H1 (cell line): Measurements from ENCODE around the gene PSMB9. TPM values are rescaled to one million over a fixed set of nuclear protein-coding genes. Genes with fewer than 3 reads are reported as not detected.

Source experiments
- CTCF ChIA-PET: fragments of 300-600 bp; sonication (Branson Sonifier 250); formaldehyde crosslinking; loops from one replicate; lab custom pipeline; 2021; ENCODE audit not compliant: partially characterized antibody; lab: Charles Lee
- POLR2A ChIA-PET: fragments of 300-600 bp; sonication (Branson Sonifier 250); formaldehyde crosslinking; loops from one replicate; lab custom pipeline; 2021; ENCODE audit warnings: inconsistent platforms; ENCODE audit not compliant: partially characterized antibody; lab: Charles Lee
- DNase-seq, 2 experiments: peaks; one replicate each; pipeline versions ENCODE4 v3.0.0 to v3.0.0-alpha.2; 2010 to 2022; ENCODE audit warnings: low spot score in 2 of 2, low read depth in 1 of 2, mixed read lengths in 1 of 2
- FAIRE-seq: peaks from 2 replicates; lab custom pipeline; 2011; peaks lifted over from hg19 to GRCh38; lab: Jason Lieb, UNC
- H2AFZ ChIP-seq: 2 replicates; pipeline ENCODE4 v1.8.1; 2012; ENCODE audit warnings: low read length, inconsistent platforms
- H2AK5ac ChIP-seq: 2 replicates; pipeline ENCODE4 v1.6.1; 2013; ENCODE audit warnings: low read depth, low read length
- H2BK120ac ChIP-seq: replicated peaks from 2 replicates; pipeline ENCODE3; 2013; ENCODE audit warnings: low read depth, low read length, inconsistent platforms
- H2BK12ac ChIP-seq: 2 replicates; pipeline ENCODE4 v1.6.1; 2013; ENCODE audit warnings: low read depth, low read length
- H2BK15ac ChIP-seq: 2 replicates; pipeline ENCODE4 v1.6.1; 2013; ENCODE audit warnings: low read length
- H2BK20ac ChIP-seq: 2 replicates; pipeline ENCODE4 v1.6.1; 2013; ENCODE audit warnings: low read length
- H2BK5ac ChIP-seq: 2 replicates; pipeline ENCODE4 v1.6.1; 2013; ENCODE audit warnings: low read depth, low read length
- H3K14ac ChIP-seq: 2 replicates; pipeline ENCODE4 v1.6.1; 2013; ENCODE audit warnings: inconsistent platforms; ENCODE audit not compliant: insufficient read length
- H3K18ac ChIP-seq: 2 replicates; pipeline ENCODE4 v1.6.1; 2013; ENCODE audit warnings: low read length; ENCODE audit errors: extremely low read depth
- H3K23ac ChIP-seq: 2 replicates; pipeline ENCODE4 v1.6.1; 2013; ENCODE audit warnings: inconsistent platforms; ENCODE audit not compliant: insufficient read length
- H3K23me2 ChIP-seq: 2 replicates; pipeline ENCODE4 v1.6.1; 2013; ENCODE audit warnings: low read depth, low read length
- H3K27ac ChIP-seq: 2 replicates; pipeline ENCODE4 v1.6.1; 2011; ENCODE audit warnings: low read depth, low read length, inconsistent platforms
- H3K27me3 ChIP-seq, 4 experiments: replicated peaks in 1 of 4; 1 replicate in 1 of 4; 2 replicates in 3 of 4; pipeline versions ENCODE4 v1.6.1 to v1.8.1; 2011 to 2013; ENCODE audit warnings: low read length in 3 of 4, mild to moderate bottlenecking in 3 of 4, inconsistent platforms in 2 of 4, mixed read lengths in 2 of 4, moderate library complexity in 1 of 4; ENCODE audit not compliant: control insufficient read depth in 3 of 4, insufficient read depth in 3 of 4; ENCODE audit errors: extremely low read depth in 1 of 4
- H3K36me3 ChIP-seq, 4 experiments: 2 replicates each; pipeline versions ENCODE4 v1.6.1 to v1.8.1; 2011 to 2013; ENCODE audit warnings: mild to moderate bottlenecking in 4 of 4, low read length in 3 of 4, moderate library complexity in 2 of 4, control low read depth in 1 of 4, inconsistent platforms in 1 of 4; ENCODE audit not compliant: insufficient read depth in 4 of 4, control insufficient read depth in 2 of 4
- H3K4ac ChIP-seq: replicated peaks from 2 replicates; pipeline ENCODE3; 2013; ENCODE audit warnings: low read length, low read depth, mixed read lengths, inconsistent platforms; ENCODE audit not compliant: insufficient read length
- H3K4me1 ChIP-seq, 4 experiments: replicated peaks in 1 of 4; 1 replicate in 1 of 4; 2 replicates in 3 of 4; pipeline versions ENCODE4 v1.6.1 to v1.8.1; 2011 to 2013; ENCODE audit warnings: low read length in 3 of 4, inconsistent platforms in 2 of 4, mixed read lengths in 1 of 4; ENCODE audit not compliant: insufficient read depth in 4 of 4, control insufficient read depth in 3 of 4
- H3K4me2 ChIP-seq, 2 experiments: 2 replicates each; pipeline versions ENCODE4 v1.6.1 to v1.8.1; 2011 to 2013; ENCODE audit warnings: low read depth in 2 of 2, low read length in 2 of 2, control low read depth in 1 of 2, inconsistent platforms in 1 of 2, mild to moderate bottlenecking in 1 of 2; ENCODE audit not compliant: insufficient read depth in 1 of 2
- H3K4me3 ChIP-seq, 4 experiments: fragments of 200-600, 300-600 bp in 1 of 4; sonication (generic), shearing (Covaris generic), sonication (Bioruptor Twin) in 1 of 4; 2 replicates each; pipeline versions ENCODE4 v1.5.1 to v1.8.1; 2011 to 2016; ENCODE audit warnings: low read length in 4 of 4, low read depth in 3 of 4, control low read depth in 2 of 4, inconsistent platforms in 2 of 4, mild to moderate bottlenecking in 2 of 4, mixed read lengths in 1 of 4, moderate library complexity in 1 of 4; ENCODE audit not compliant: insufficient read depth in 2 of 4; ENCODE audit errors: extremely low read depth in 1 of 4
- H3K56ac ChIP-seq: replicated peaks from 2 replicates; pipeline ENCODE3; 2013; ENCODE audit warnings: low read depth, mild to moderate bottlenecking, mixed read lengths, low read length, inconsistent platforms; ENCODE audit not compliant: insufficient read length
- H3K79me1 ChIP-seq: 2 replicates; pipeline ENCODE4 v1.6.1; 2013; ENCODE audit warnings: low read depth, low read length, control low read depth
- H3K79me2 ChIP-seq, 2 experiments: 2 replicates each; pipeline versions ENCODE4 v1.6.1 to v1.8.1; 2012 to 2013; ENCODE audit warnings: low read length in 2 of 2, mild to moderate bottlenecking in 2 of 2, inconsistent platforms in 1 of 2; ENCODE audit not compliant: insufficient read depth in 2 of 2, control insufficient read depth in 1 of 2
- H3K9ac ChIP-seq, 4 experiments: replicated peaks in 1 of 4; 1 replicate in 1 of 4; 2 replicates in 3 of 4; pipeline versions ENCODE4 v1.6.1 to v1.8.1; 2011 to 2013; ENCODE audit warnings: low read depth in 3 of 4, low read length in 3 of 4, control low read depth in 2 of 4, mild to moderate bottlenecking in 2 of 4, moderate library complexity in 2 of 4, inconsistent platforms in 1 of 4; ENCODE audit errors: extremely low read depth in 1 of 4
- H3K9me3 ChIP-seq, 2 experiments: 2 replicates each; pipeline versions ENCODE4 v1.6.1 to v1.8.1; 2012 to 2013; ENCODE audit warnings: mild to moderate bottlenecking in 2 of 2, moderate library complexity in 2 of 2, control low read depth in 1 of 2, inconsistent platforms in 1 of 2, low read depth in 1 of 2, low read length in 1 of 2, mixed read lengths in 1 of 2; ENCODE audit not compliant: insufficient read depth in 2 of 2
- H4K20me1 ChIP-seq, 2 experiments: replicated peaks in 1 of 2; 2 replicates each; pipeline versions ENCODE3 to v1.8.1; 2011 to 2013; ENCODE audit warnings: inconsistent platforms in 2 of 2, low read length in 2 of 2, mild to moderate bottlenecking in 1 of 2; ENCODE audit not compliant: insufficient read depth in 2 of 2, control insufficient read depth in 1 of 2
- H4K5ac ChIP-seq: 2 replicates; pipeline ENCODE4 v1.6.1; 2013; ENCODE audit warnings: low read length, low read depth, mixed read lengths, inconsistent platforms; ENCODE audit not compliant: insufficient read length
- H4K8ac ChIP-seq: 2 replicates; pipeline ENCODE4 v1.8.0; 2013; ENCODE audit warnings: mild to moderate bottlenecking, moderate library complexity, low read length, inconsistent platforms; ENCODE audit not compliant: insufficient read depth; ENCODE audit errors: extremely low read depth
- H4K91ac ChIP-seq: replicated peaks from 2 replicates; pipeline ENCODE3; 2013; ENCODE audit warnings: low read length, mixed read lengths, inconsistent platforms; ENCODE audit not compliant: insufficient read length
- BCL11A ChIP-seq, 2 experiments: IDR thresholded peaks; one replicate each; pipeline ENCODE4 v1.6.1; 2011; ENCODE audit warnings: low read depth in 2 of 2, low read length in 2 of 2, mild to moderate bottlenecking in 2 of 2
- CEBPB ChIP-seq: IDR thresholded peaks from 2 replicates; pipeline ENCODE4 v1.6.1; 2012; ENCODE audit warnings: low read depth, low read length
- CHD2 ChIP-seq: IDR thresholded peaks from 2 replicates; pipeline ENCODE4 v1.6.1; 2012; ENCODE audit warnings: low read length, improper control_type of control experiment
- FOSL1 ChIP-seq: IDR thresholded peaks from 2 replicates; pipeline ENCODE4 v1.6.1; 2011; ENCODE audit warnings: mild to moderate bottlenecking, low read depth, low read length, moderate library complexity; ENCODE audit not compliant: insufficient read depth
- KDM4A ChIP-seq: IDR thresholded peaks from one replicate; pipeline ENCODE4 v1.7.1; 2012; ENCODE audit warnings: low read depth, mild to moderate bottlenecking, moderate library complexity, low read length, inconsistent platforms; ENCODE audit not compliant: severe bottlenecking
- NANOG ChIP-seq: IDR thresholded peaks from 2 replicates; pipeline ENCODE4 v1.6.1; 2011; ENCODE audit warnings: low read length, low read depth, mild to moderate bottlenecking, inconsistent platforms; ENCODE audit not compliant: insufficient read depth, poor library complexity, severe bottlenecking
- POLR2AphosphoS5 ChIP-seq: IDR thresholded peaks from 2 replicates; pipeline ENCODE4 v1.6.1; 2011; ENCODE audit warnings: low read depth, low read length
- POU5F1 ChIP-seq: IDR thresholded peaks from 2 replicates; pipeline ENCODE4 v1.6.1; 2011; ENCODE audit warnings: low read depth, mild to moderate bottlenecking, low read length, moderate library complexity
- RXRA ChIP-seq: IDR thresholded peaks from 2 replicates; pipeline ENCODE4 v1.6.1; 2011; ENCODE audit warnings: low read depth, mild to moderate bottlenecking, low read length, moderate library complexity; ENCODE audit not compliant: insufficient read depth
- TAF1 ChIP-seq: IDR thresholded peaks from 2 replicates; pipeline ENCODE4 v1.6.1; 2011; ENCODE audit warnings: mild to moderate bottlenecking, low read depth, low read length
- TBP ChIP-seq: IDR thresholded peaks from 2 replicates; pipeline ENCODE4 v1.6.1; 2011; ENCODE audit warnings: low read depth, low read length, improper control_type of control experiment
- WGBS, 2 experiments: shearing (Covaris generic) in 1 of 2; methylation state at CpG; one replicate each; pipeline versions ENCODE4 v1.1.6 to v1.1.7; 2013 to 2015; ENCODE audit warnings: low lambda C conversion rate in 2 of 2, mixed read lengths in 2 of 2, inconsistent platforms in 1 of 2, low coverage in 1 of 2, missing lambda C conversion rate in 1 of 2; ENCODE audit not compliant: insufficient replicate concordance in 2 of 2, insufficient coverage in 1 of 2, insufficient read length in 1 of 2; ENCODE audit errors: extremely low coverage in 1 of 2, missing lambda C conversion rate in 1 of 2; 5-methylcytosine and 5-hydroxymethylcytosine counted together
- polyA plus RNA-seq, 7 experiments: library from polyadenylated mRNA; depleted of rRNA in 3 of 7; stranded (reverse) in 5 of 7; unstranded in 2 of 7; fragments of >200 nt in 5 of 7; fragments of 200-250 nt in 2 of 7; gene quantifications; 1 replicate in 5 of 7; 2 replicates in 1 of 7; 4 replicates in 1 of 7; pipeline versions ENCODE4 v1.2.1 to v1.2.3, GENCODE V29; 2011 to 2013; ENCODE audit warnings: missing spikeins in 2 of 7, mixed read lengths in 2 of 7
- total RNA-seq: library from RNA; stranded (reverse); fragmentation: NEBNext Ultra II Directional; extraction: Animal tissue kit (Norgen Biotek cat#: 25700); gene quantifications from 2 replicates; pipeline ENCODE4 v1.2.1, GENCODE V29; 2021

The PSMB9 gene
- total and polyA plus RNA-seq, 2 of the 8 experiments (the other 6 are each of a cell fraction or from before 2014, with no cell fraction given), result 4.5 to 22.8 TPM

GRCh38 chr6:32847004-32847403 lies 7.0 kb upstream of the PSMB9 start:
- Histone ChIP-seq H3K4me2 (no peak overlapping the region), H3K4me3 (no peak overlapping the region), H2BK12ac (no peak overlapping the region), H3K4me1 (peaks cover 0 to 3% (median under 1%) of the 10 kb centered on the region in 4 experiments; a peak in 2 of 7 replicates), H3K36me3 (peaks cover 0 to 9% (median 0%) of the 10 kb centered on the region in 4 experiments; a peak in 5 of 8 replicates), H3K9me3 (no peaks in the 10 kb centered on the region), H2AK5ac (no peak overlapping the region), H2BK15ac (no peak overlapping the region), H3K79me1 (no peaks in the 10 kb centered on the region), H3K79me2 (no peaks in the 10 kb centered on the region), H4K5ac (no peak overlapping the region), H3K14ac (no peak overlapping the region), H3K56ac (no peak overlapping the region), H2BK120ac (no peak overlapping the region), H3K9ac (no peak overlapping the region), H4K20me1 (peaks cover 0 to 2% of the 10 kb centered on the region in 2 experiments), H2AFZ (no peak overlapping the region), H3K27me3 (peaks cover 1 to 20% (median 16%) of the 10 kb centered on the region in 4 experiments), H3K23ac (no peak overlapping the region), H4K91ac (no peak overlapping the region), H2BK20ac (no peak overlapping the region), H3K23me2 (peaks cover 13% of the 10 kb centered on the region), H2BK5ac (no peak overlapping the region), H3K27ac (no peak overlapping the region), H3K18ac (no peak overlapping the region), H4K8ac (no peak overlapping the region), H3K4ac (no peak overlapping the region)
- 93% methylated on average over 10 of the region's 10 CpGs; no CpG with 5 or more reads in 1 of the 2 experiments for WGBS, 2 experiments
- ChIA-PET POLR2A (no interaction called here), CTCF (interaction anchor here (1.0 to 11.2 kb wide), 3 partner anchors 8 to 434 kb away, joined by 3 to 402 read pairs (median 6); partner anchors contain the start of genes PSMB9, TAP1 and TAP2)
- no peak for TF ChIP-seq TBP
- TF ChIP-seq NANOG, result no peak
- no peak for TF ChIP-seq POLR2AphosphoS5
- TF ChIP-seq KDM4A, result no peak
- no peak for TF ChIP-seq CEBPB
- TF ChIP-seq TAF1, result no peak
- TF ChIP-seq POU5F1, result no peak
- TF ChIP-seq FOSL1, result no peak
- TF ChIP-seq CHD2, result no peak
- no peak for TF ChIP-seq RXRA
- TF ChIP-seq BCL11A (IDR thresholded peaks at IDR 0.05; ENCODE audit: low read depth in 2 of 2, low read length in 2 of 2), result no peak
- no peak for DNase-seq
- no peak for FAIRE-seq
